Measurements from ENCODE around the gene RASA2. TPM values are rescaled to one million over a fixed set of nuclear protein-coding genes. Genes with fewer than 3 reads are reported as not detected.

RASA2 gene
- polyA plus RNA-seq, 1 donor (not counting 4 experiments of a cell fraction or from before 2014, with no cell fraction given), result 10.3 TPM

- no peak for TF ChIP-seq EZH2 (IDR thresholded peaks at IDR 0.05; ENCODE audit: low read length)
- no peak for TF ChIP-seq CTCF (optimal IDR thresholded peaks at IDR 0.05 in 1 of 3, IDR thresholded peaks at IDR 0.05 in 1 of 3, conservative IDR thresholded peaks at IDR 0.05 in 1 of 3; ENCODE audit: extremely low read depth in 1 of 3, insufficient read depth in 2 of 3, low read length in 3 of 3)
- no peak for FAIRE-seq
- H3K4me1 ChIP-seq (ENCODE audit: control insufficient read depth, extremely low read depth, insufficient read depth, low read length), result peaks cover 12% of the 10 kb centered on the region
- no peaks in the 10 kb centered on the region for H3K27me3 ChIP-seq (ENCODE audit: control insufficient read depth, extremely low read depth, insufficient read depth, low read length)
- no peak overlapping the region for H3K27ac ChIP-seq (ENCODE audit: control insufficient read depth, insufficient read depth, low read length)
- dilution Hi-C loops (cut with MboI; ENCODE audit: extremely low pct_ligation_motif_present, low sequenced_read_pairs), result no loop called here
- peaks cover 25 to 45% of the 10 kb centered on the region in 2 experiments for H3K36me3 ChIP-seq (ENCODE audit: control insufficient read depth in 2 of 2, extremely low read depth in 1 of 2, insufficient read depth in 2 of 2, low read length in 2 of 2)
- DNase-seq (ENCODE audit: low read depth, low spot score), result no peak
- H3K79me2 ChIP-seq (ENCODE audit: control insufficient read depth, insufficient read depth, low read length), result peaks cover 25% of the 10 kb centered on the region
- no peak overlapping the region for H3K4me2 ChIP-seq (ENCODE audit: control insufficient read depth, extremely low read depth, insufficient read depth, low read depth, low read length)
- H3K9ac ChIP-seq (ENCODE audit: control insufficient read depth, extremely low read depth, insufficient read depth, low read length), result no peak overlapping the region
- H4K20me1 ChIP-seq (ENCODE audit: control insufficient read depth, extremely low read depth, insufficient read depth, low read length), result peaks cover 4% of the 10 kb centered on the region
- no peak overlapping the region for H2AFZ ChIP-seq (ENCODE audit: control insufficient read depth, low read length)
- no peaks in the 10 kb centered on the region for H3K9me3 ChIP-seq (ENCODE audit: control insufficient read depth, low read depth, low read length)
- peaks cover 3% of the 10 kb centered on the region for H3K9me1 ChIP-seq (ENCODE audit: control insufficient read depth, extremely low read depth, insufficient read depth, low read length)
- no peak overlapping the region for H3K4me3 ChIP-seq (ENCODE audit: control insufficient read depth in 2 of 3, extremely low read depth in 1 of 3, insufficient read depth in 2 of 3, low read depth in 1 of 3, low read length in 3 of 3)
These were observed 42.1 kb upstream of the RASA2 start for GRCh38 chr3:141444586-141445285.

GRCh38 chr3:141445990-141446389 lies 40.8 kb upstream of the RASA2 start:
- dilution Hi-C loops (cut with MboI; ENCODE audit: extremely low pct_ligation_motif_present, low sequenced_read_pairs), result no loop called here
- H3K27ac ChIP-seq (ENCODE audit: control insufficient read depth, insufficient read depth, low read length), result no peak overlapping the region
- H3K9ac ChIP-seq (ENCODE audit: control insufficient read depth, extremely low read depth, insufficient read depth, low read length), result no peak overlapping the region
- TF ChIP-seq CTCF (optimal IDR thresholded peaks at IDR 0.05 in 1 of 3, IDR thresholded peaks at IDR 0.05 in 1 of 3, conservative IDR thresholded peaks at IDR 0.05 in 1 of 3; ENCODE audit: extremely low read depth in 1 of 3, insufficient read depth in 2 of 3, low read length in 3 of 3), result no peak
- TF ChIP-seq EZH2 (IDR thresholded peaks at IDR 0.05; ENCODE audit: low read length), result no peak
- H3K27me3 ChIP-seq (ENCODE audit: control insufficient read depth, extremely low read depth, insufficient read depth, low read length), result no peaks in the 10 kb centered on the region
- peaks cover 25 to 45% of the 10 kb centered on the region in 2 experiments for H3K36me3 ChIP-seq (ENCODE audit: control insufficient read depth in 2 of 2, extremely low read depth in 1 of 2, insufficient read depth in 2 of 2, low read length in 2 of 2)
- H3K9me3 ChIP-seq (ENCODE audit: control insufficient read depth, low read depth, low read length), result no peaks in the 10 kb centered on the region
- FAIRE-seq (no peak), DNase-seq (ENCODE audit: low read depth, low spot score) (no peak)
- H3K9me1 ChIP-seq (ENCODE audit: control insufficient read depth, extremely low read depth, insufficient read depth, low read length), result peaks cover 3% of the 10 kb centered on the region
- H3K79me2 ChIP-seq (ENCODE audit: control insufficient read depth, insufficient read depth, low read length), result peaks cover 25% of the 10 kb centered on the region
- no peak overlapping the region for H3K4me2 ChIP-seq (ENCODE audit: control insufficient read depth, extremely low read depth, insufficient read depth, low read depth, low read length)
- peaks cover 11% of the 10 kb centered on the region for H3K4me1 ChIP-seq (ENCODE audit: control insufficient read depth, extremely low read depth, insufficient read depth, low read length)
- no peak overlapping the region for H3K4me3 ChIP-seq (ENCODE audit: control insufficient read depth in 2 of 3, extremely low read depth in 1 of 3, insufficient read depth in 2 of 3, low read depth in 1 of 3, low read length in 3 of 3)
- H2AFZ ChIP-seq (ENCODE audit: control insufficient read depth, low read length), result no peak overlapping the region
- H4K20me1 ChIP-seq (ENCODE audit: control insufficient read depth, extremely low read depth, insufficient read depth, low read length), result peaks cover 4% of the 10 kb centered on the region
